Tibial nerve (tissue), 4 donors: ENCODE measurements around the gene GPR55.

ENCODE experiments used
- CTCF ChIP-seq, 5 experiments: fragments of 200-600 bp in 3 of 5; fragments of 450-650 bp in 2 of 5; sonication (generic) in 3 of 5; IDR thresholded peaks; one replicate each; pipeline ENCODE4 v1.5.1; 2016 to 2019; ENCODE audit warnings: antibody characterized with exemption in 5 of 5, mild to moderate bottlenecking in 3 of 5, moderate library complexity in 2 of 5
- EP300 ChIP-seq, 2 donors: sonication (generic); formaldehyde crosslinking; IDR thresholded peaks; one replicate each; pipeline ENCODE4 v1.6.1; 2017; ENCODE audit warnings: antibody characterized with exemption in 2 of 2, mild to moderate bottlenecking in 1 of 2
- POLR2A ChIP-seq, 2 donors: fragments of 450-650 bp; IDR thresholded peaks; one replicate each; pipeline ENCODE4 v1.6.1; 2017; ENCODE audit warnings: antibody characterized with exemption in 2 of 2, mild to moderate bottlenecking in 2 of 2, moderate library complexity in 2 of 2

GRCh38 chr2:230939066-230939591 is 14.1 kb upstream of the GPR55 start:
- no peak for TF ChIP-seq CTCF (IDR thresholded peaks at IDR 0.05)
- TF ChIP-seq EP300 (IDR thresholded peaks at IDR 0.05): no peak
- no peak for TF ChIP-seq POLR2A (IDR thresholded peaks at IDR 0.05)
